HG03066 (cell line): ENCODE measurements around the gene BRDT.

ENCODE experiments used
- ATAC-seq: cut with Tn5 transposase; IDR thresholded peaks from one replicate; pipeline ENCODE4 v1.9.1; 2021; ENCODE audit warnings: low read depth; ENCODE audit not compliant: unreplicated experiment

The BRDT gene

DNA sequence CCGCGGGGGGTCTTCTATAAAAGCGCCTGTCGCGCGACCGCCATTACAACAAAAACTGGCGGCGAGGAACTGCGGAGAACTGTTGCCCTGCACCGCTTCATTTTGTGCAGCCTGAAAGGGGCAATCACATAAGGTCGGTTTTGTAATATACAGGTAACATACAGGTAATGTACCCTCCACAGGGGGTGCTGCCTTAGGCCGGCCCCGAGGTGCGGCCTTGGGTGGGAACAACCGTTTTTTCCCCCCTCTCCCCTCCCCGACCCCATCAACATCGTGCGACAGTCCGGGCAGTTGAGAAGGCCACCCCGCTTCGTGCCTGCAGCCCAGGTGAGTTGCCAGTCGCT, at the start of gene BRDT:
Gene BRDT (plus strand): TSS at position 46 of the 344 bp plus-strand sequence. CDS start 13,354 bp downstream, outside the sequence.
- ATAC-seq, result no peak

GRCh38 chr1:91900562-91900961, 48.6 kb upstream of the BRDT start:
- no peak for ATAC-seq

GRCh38 chr1:91901231-91901630, 48.0 kb upstream of the BRDT start:
- no peak for ATAC-seq

DNA sequence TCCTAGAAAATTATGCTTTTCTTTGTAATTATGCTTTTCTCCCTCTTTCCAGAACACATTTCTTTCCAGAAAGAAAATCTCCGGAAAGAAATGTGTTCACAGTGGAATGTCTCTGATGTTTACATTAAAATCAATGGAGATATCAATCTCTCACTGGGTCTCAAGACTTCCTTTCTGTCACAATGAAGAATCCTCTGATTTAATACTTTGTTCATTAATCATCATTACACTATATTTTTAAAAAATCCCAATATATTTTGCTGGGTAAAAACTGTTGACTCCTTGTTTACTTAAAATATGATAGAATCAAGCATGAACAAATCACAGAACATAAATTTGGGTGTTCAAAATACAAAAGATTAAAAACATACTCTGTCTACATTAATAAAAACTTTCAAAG, 36.9 kb upstream of the BRDT start:
- no peak for ATAC-seq

DNA sequence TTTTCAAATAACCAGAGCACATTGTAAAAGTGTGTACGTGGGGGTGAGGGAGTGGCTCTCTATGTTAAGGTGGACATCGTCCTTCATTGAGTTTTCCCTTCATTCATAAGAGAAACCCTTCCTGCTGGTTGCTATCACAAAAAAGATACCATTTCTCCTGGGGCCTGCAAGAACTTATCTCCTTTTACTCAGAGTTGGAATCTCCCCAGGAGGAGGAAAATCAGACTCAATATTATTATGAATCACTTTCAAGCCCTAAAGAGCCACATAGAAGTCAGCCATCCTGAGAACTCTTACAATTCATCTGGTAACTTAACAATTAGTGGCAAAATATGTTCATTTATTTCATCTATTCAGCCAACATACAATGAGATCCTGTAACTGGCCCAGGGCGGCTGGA, 36.2 kb upstream of the BRDT start:
- ATAC-seq, result no peak

- no peak for ATAC-seq
Measured at GRCh38 chr1:91916046-91916445, 33.2 kb upstream of the BRDT start.

DNA sequence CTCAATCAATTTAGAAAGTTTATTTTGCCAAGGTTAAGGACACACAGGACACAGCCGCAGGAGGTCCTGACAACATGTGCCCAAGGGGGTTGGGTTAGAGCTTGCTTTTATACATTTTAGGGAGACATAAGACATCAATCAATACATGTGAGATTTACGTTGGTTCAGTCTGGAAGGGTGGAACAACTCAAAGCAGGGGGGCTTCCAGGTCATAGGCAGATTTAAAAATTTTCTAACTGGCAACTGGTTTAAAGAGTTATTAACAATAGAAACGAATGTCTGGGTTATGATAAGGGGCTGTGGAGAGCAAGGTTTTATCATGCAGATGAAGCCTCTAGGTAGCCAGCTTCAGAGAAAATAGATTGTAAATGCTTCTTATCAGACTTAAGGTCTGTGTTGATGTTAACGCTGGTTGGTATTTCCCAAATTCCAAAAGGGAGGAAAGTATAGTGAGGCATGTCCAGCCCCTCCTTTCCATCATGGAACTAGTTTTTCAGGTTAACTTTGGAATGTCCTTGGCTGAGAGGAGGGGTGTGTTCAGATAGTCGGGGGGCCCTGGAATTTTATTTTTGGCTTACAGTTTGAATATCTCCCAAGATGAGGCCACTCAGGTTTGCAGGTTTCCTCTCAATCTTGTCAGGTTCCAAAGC, 32.3 kb upstream of the BRDT start:
- no peak for ATAC-seq

DNA sequence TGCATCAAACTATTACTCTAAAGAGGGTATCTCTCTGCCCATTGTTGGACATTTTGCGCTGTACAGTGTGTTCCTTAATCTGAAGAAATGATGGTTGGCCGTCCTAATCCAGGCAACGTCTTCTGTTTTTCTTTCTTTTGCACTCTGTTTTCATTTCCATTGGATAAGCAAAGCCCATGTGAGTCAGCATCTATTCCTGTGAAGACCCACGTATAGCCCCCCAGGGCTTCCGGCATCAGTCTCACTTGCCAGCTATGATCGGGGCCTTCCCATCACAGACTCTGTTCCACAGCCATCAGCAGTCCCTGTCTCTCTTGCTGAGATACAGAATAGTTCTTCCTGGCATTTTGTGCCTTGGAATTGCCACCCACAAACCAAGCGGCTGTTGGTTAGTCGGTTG, 29.2 kb upstream of the BRDT start:
- ATAC-seq, result no peak

DNA sequence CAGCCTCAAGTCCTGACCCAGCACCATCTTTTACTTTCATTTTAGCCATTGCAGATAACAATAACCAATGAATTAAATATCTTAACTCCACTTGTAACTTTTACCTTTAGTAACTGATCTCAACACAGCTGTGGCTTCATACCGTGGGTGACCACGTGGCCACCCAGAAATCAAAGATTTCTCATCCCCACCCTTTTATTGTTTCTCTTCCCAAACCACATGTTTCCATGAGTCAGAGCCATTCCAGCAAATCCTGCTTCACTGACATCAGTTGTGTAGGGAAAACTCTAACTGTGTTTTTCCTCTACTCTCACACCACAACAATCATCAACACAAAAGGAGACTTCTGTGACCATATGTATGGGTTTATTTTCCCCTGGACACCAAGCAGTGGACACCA, 25.1 kb upstream of the BRDT start:
- ATAC-seq, result no peak

DNA sequence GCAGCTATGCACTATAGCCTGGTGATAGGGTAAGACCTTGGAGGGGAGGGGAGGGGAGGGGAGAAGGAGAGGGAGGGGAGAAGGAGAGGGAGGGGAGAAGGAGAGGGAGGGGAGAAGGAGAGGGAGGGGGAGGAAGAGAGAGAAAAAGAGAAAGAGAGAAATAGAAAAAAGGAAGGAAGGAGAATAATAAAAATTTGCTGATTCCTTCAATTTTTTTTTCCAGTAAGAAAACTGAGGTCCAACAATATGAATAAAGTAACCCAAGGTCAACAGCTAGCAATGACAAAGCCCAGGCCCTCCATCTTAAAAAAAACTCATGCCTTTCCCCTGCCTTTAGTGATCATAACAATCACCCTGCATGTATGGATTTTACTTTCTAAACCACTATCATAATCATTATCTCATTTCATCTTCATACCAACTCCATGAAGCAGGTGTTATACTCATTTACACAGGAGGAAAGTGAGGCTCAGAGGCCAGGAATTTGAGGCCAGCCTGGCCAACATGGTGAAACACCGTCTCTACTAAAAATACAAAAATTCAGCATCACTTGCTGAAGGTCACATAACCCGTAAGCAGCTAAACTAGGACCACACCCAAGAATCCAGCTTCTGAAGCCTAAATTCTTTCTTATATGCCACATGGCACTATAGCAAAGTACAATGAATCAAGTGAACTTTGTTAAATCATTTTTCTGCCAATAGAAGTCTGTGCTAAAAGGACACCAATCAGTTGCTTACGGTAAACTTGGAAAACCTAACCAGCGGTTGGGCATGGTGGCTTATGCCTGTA, 23.4 kb upstream of the BRDT start:
- no peak for ATAC-seq

DNA sequence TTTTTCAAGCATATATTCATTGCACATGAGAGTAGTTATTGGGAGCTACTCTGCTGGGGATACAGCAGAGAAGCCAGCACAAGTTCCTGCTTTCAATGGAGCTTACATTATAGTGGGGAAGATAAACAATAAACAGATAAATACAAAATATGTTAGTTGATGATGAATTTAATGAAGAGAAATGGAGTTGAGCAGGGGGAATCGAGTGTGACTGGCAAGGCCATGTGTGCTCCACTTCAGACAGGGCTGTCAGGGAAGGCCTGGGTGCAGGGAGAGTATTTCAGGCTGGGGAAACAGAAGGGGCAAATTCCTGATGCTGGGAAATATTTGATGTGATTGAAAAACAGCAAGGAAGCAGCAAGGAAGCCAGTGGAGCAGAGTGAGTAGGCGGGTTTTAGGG, 21.2 kb upstream of the BRDT start:
- ATAC-seq, result no peak

- no peak for ATAC-seq
Measured at GRCh38 chr1:91929250-91929649, 20.0 kb upstream of the BRDT start.

DNA sequence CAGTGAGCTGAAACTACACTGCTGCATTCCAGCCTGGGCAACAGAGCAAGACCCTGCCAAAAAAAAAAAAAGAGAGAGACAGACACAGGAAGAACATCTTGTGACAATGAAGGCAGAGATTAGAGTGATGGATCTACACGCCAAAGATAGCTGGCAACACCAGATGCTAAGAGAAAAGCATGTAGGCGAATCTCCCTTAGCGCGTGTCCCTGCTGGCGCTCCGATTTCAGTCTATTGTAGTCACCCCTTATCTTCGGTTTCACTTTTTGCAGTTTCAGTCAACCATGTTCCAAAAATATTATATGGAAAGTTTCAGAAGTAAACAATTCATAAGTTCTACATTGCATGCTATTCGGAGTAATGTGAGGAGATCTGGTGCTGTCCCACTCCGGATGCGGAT, 11.6 kb upstream of the BRDT start:
- no peak for ATAC-seq

- ATAC-seq, result no peak
Measured at GRCh38 chr1:91940496-91940895, 8.7 kb upstream of the BRDT start.

- no peak for ATAC-seq
Measured at GRCh38 chr1:91944087-91944486, 5.1 kb upstream of the BRDT start.

GRCh38 chr1:91948097-91948496, 1.1 kb upstream of the BRDT start:
- no peak for ATAC-seq

DNA sequence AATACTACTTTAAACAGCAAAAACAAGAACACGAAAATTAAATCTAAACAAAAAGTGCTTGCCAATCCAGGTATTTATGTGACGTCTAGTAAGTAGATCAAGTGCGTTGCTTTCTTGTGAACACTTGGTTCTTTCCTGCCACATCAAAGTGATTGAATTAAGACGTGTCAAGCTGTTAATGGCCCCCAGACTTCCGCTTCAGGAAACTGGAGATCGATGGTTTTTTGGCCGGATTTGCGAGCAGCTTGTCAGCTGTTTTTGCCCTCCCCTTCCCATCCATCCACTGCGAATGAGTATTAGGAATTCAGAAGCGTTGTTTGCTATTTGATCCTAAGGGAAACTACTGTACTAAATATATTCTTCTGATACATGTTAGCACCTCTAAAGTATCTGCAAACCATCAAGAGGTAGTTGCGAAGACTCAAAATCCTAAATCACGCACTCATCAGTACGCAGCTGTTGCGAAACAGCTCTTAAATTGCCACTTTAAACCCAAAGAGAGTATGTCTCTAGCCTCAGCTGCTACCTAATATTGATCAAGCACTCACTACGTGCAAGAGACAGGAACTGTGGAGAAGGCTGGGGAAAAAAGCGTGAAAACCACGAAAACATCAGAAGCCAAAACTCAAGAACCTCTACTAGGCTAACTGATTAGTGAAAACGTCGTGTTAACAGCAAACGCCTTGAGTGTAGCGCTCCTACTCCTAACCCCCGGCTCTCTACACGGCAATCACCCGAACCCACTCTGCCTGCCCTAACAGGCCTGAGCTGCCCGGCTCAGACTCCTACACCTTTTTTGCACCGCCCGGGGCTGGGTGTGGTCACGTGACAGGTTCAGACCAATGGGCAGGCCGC, 473 bp upstream of the BRDT start:
- ATAC-seq, result no peak

DNA sequence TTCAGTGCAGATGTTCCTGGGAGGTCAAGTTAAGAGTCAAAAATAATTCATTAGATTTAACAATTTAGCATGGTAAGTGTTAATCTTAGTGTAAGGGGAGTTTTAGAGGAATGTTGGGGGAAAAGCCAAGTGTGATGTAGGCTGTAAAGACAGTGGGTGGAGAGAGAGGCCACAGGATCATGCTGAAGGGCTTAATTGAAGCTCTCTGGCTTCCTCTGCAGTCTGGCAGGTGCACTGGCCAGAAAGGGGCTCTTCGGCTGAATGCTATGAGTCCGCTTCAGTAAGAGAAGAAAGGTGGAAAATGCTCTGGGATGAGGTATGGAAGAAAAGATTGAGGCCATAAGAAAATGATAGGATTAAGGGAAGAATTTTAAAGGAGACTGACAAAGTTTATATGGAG, 3.0 kb downstream of the BRDT start:
- ATAC-seq, result no peak

GRCh38 chr1:91958926-91959325, 9.7 kb downstream of the BRDT start:
- no peak for ATAC-seq

DNA sequence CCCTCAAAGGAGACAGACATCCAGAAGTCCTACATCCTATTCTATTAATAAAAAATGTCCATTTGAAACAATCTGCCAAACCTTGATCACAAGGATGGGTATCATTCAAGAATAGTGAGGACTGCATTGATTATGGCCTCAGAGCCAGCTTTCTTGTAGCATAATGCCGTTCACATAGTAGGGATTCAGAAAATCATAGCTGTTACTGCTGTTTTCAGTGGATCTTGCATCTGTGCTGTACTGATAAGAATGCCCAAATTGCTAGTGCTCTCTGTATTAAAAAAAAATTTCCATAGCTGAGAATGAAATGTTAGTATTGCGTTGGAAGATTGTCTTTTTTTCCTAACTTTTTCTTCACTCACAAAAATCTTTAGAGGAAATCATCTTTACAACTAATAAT, 19.1 kb downstream of the BRDT start:
- no peak for ATAC-seq

- ATAC-seq, result no peak
Measured at GRCh38 chr1:91979383-91979782, 30.2 kb downstream of the BRDT start.

DNA sequence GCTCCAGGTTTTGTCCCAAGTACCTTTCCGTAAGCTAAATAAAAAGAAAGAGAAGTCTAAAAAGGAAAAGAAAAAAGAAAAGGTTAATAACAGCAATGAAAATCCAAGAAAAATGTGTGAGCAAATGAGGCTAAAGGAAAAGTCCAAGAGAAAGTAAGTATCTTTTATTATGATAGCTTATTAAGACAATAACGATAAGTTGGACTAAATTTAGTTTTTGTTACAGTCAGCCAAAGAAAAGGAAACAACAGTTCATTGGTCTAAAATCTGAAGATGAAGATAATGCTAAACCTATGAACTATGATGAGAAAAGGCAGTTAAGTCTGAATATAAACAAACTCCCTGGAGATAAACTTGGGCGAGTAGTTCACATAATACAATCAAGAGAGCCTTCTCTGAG, 31.5 kb downstream of the BRDT start:
- ATAC-seq, result no peak
